AG10803 (cell line): ENCODE measurements around the gene GSK3B.

Experiments
- DNase-seq: peaks from one replicate; pipeline ENCODE4 v3.0.0; 2010; ENCODE audit warnings: low read depth
- H3K4me3 ChIP-seq: 2 replicates; pipeline ENCODE4 v1.5.1; 2011; ENCODE audit warnings: mild to moderate bottlenecking, low read length, control low read depth
- CTCF ChIP-seq: conservative IDR thresholded peaks from 2 replicates; pipeline ENCODE4 v1.5.1; 2011; ENCODE audit warnings: mild to moderate bottlenecking, low read length, control low read depth, inconsistent platforms

The GSK3B gene

GRCh38 chr3:120047686-120048085 lies 46.6 kb downstream of the GSK3B start:
- H3K4me3 ChIP-seq: no peak overlapping the region
- no peak for TF ChIP-seq CTCF
- DNase-seq: no peak

GRCh38 chr3:120040813-120041377 lies 53.4 kb downstream of the GSK3B start:
- DNase-seq: no peak
- H3K4me3 ChIP-seq: no peak overlapping the region
- TF ChIP-seq CTCF: no peak

GRCh38 chr3:120039642-120040610 lies 54.3 kb downstream of the GSK3B start:
- DNase-seq: peak; percentile 3
- no peak for TF ChIP-seq CTCF
- H3K4me3 ChIP-seq: no peak overlapping the region

GRCh38 chr3:120033596-120033995 lies 60.7 kb downstream of the GSK3B start:
- TF ChIP-seq CTCF: no peak
- DNase-seq: no peak
- no peak overlapping the region for H3K4me3 ChIP-seq

GRCh38 chr3:120031561-120031960 lies 62.7 kb downstream of the GSK3B start:
- H3K4me3 ChIP-seq: no peak overlapping the region
- no peak for DNase-seq
- TF ChIP-seq CTCF: no peak

GRCh38 chr3:120029749-120030148 lies 64.5 kb downstream of the GSK3B start:
- DNase-seq: peak; percentile 48
- H3K4me3 ChIP-seq: no peak overlapping the region
- no peak for TF ChIP-seq CTCF
